ENCODE results near the gene CFAP74.

Gene CFAP74

DNA sequence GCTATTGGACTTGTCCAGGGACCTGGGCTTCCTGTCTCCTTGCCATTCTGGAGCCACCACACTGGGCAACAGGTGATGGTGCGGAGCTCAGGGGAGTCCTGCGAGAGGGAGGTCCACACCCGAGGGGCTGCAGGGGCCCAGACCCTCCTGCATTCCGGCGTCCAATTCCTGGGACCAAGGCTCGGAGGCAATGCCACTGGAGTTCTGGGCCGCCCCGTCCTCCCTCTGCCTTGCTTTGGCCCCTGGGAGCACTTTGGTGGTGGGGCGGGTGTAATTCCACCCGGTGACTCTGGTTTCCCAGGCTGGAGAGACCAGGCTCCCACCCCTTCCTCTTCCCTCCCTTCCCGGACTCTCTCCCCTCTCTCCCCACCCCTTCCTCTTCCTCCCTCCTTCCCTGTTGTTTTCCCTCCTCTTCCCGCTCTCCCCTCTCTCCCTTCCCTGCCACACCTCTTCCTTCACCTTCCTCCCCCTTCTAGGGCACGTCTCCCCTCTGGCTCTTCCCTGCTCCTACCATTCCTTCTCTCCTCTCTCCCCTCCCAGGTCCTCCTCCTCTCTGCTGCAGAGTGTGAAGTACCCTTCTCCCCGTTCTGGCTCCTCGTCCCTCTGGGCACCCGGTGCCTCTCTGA is 48.6 kb upstream of the CFAP74 start:
- no peak overlapping the region for H3K23ac ChIP-seq (ENCODE audit: low read length)

GRCh38 chr1:2050793-2051682 is 47.5 kb upstream of the CFAP74 start:
- H4K12ac ChIP-seq (ENCODE audit: low read depth, low read length): peak overlapping the region; percentile 79
- H2BK12ac ChIP-seq (ENCODE audit: low read length): no peak overlapping the region
- H3K36me3 ChIP-seq (ENCODE audit: control insufficient read depth in 1 of 2, insufficient read depth in 2 of 2, low read length in 2 of 2): peaks cover 8 to 9% of the 10 kb centered on the region in 2 experiments
- H3K23ac ChIP-seq (ENCODE audit: low read length): no peak overlapping the region
- peaks cover 4% of the 10 kb centered on the region for H3K27me3 ChIP-seq (ENCODE audit: insufficient read depth, low read length)
- no peak overlapping the region for H3K27ac ChIP-seq (ENCODE audit: low read depth, low read length)
- H3K9ac ChIP-seq (ENCODE audit: low read length): peak overlapping the region; percentile 25
- peak; percentile 13 to 50 for DNase-seq
- peaks cover 10% of the 10 kb centered on the region for H3K79me1 ChIP-seq (ENCODE audit: low read length)
- peak overlapping the region; percentile 87 for H3K4me2 ChIP-seq (ENCODE audit: low read length)
- peak overlapping the region; percentile 64 for H4K8ac ChIP-seq (ENCODE audit: low read depth, low read length)
- no CpG with 5 or more reads among the region's 84 CpGs for whole genome bisulfite sequencing (ENCODE audit: extremely low coverage, insufficient coverage, insufficient read length)
- H4K91ac ChIP-seq (ENCODE audit: low read depth, low read length): peak overlapping the region; percentile 83
- H3K4me3 ChIP-seq (ENCODE audit: low read depth, low read length): peak overlapping the region; percentile 96
- H2AK5ac ChIP-seq (ENCODE audit: low read length): peak overlapping the region; percentile 15
- H3K4me1 ChIP-seq (ENCODE audit: control insufficient read depth in 1 of 2, insufficient read depth in 2 of 2, low read length in 2 of 2): peaks cover 18 to 22% of the 10 kb centered on the region in 2 experiments
- H3K14ac ChIP-seq (ENCODE audit: low read length): peak overlapping the region; percentile 88
- peak overlapping the region; percentile 75 for H3K4ac ChIP-seq (ENCODE audit: low read depth, low read length)
- peak overlapping the region; percentile 89 for H3K18ac ChIP-seq (ENCODE audit: low read length)
- H2BK120ac ChIP-seq (ENCODE audit: insufficient read depth, low read length, poor library complexity): peak overlapping the region; percentile 69
- H2BK5ac ChIP-seq (ENCODE audit: low read depth, low read length, poor library complexity): peak overlapping the region; percentile 39
- peaks cover under 1% of the 10 kb centered on the region for H3K9me3 ChIP-seq (ENCODE audit: insufficient read depth, low read depth, low read length)
- H3K79me2 ChIP-seq (ENCODE audit: control insufficient read depth, insufficient read depth, low read length, poor library complexity): peaks cover 17% of the 10 kb centered on the region
- H2AFZ ChIP-seq (ENCODE audit: insufficient read depth, low read length, poor library complexity): peak overlapping the region; percentile 89

More for the DNA sequence above, 48.6 kb upstream of the CFAP74 start:
- Histone ChIP-seq H3K79me2 (ENCODE audit: control insufficient read depth, insufficient read depth, low read length, poor library complexity) (peaks cover 17% of the 10 kb centered on the region), H3K79me1 (ENCODE audit: low read length) (peaks cover 10% of the 10 kb centered on the region), H3K27me3 (ENCODE audit: insufficient read depth, low read length) (peaks cover 4% of the 10 kb centered on the region), H3K4me1 (ENCODE audit: control insufficient read depth in 1 of 2, insufficient read depth in 2 of 2, low read length in 2 of 2) (peaks cover 18 to 22% of the 10 kb centered on the region in 2 experiments), H3K36me3 (ENCODE audit: control insufficient read depth in 1 of 2, insufficient read depth in 2 of 2, low read length in 2 of 2) (peaks cover 16% of the 10 kb centered on the region in 2 experiments), H2BK12ac (ENCODE audit: low read length) (no peak overlapping the region), H3K18ac (ENCODE audit: low read length) (peak overlapping the region; percentile 26), H2AK5ac (ENCODE audit: low read length) (no peak overlapping the region), H3K9ac (ENCODE audit: low read length) (no peak overlapping the region), H3K4me2 (ENCODE audit: low read length) (peak overlapping the region; percentile 87), H2BK120ac (ENCODE audit: insufficient read depth, low read length, poor library complexity) (no peak overlapping the region), H3K9me3 (ENCODE audit: insufficient read depth, low read depth, low read length) (peaks cover 2% of the 10 kb centered on the region), H4K12ac (ENCODE audit: low read depth, low read length) (no peak overlapping the region), H2BK5ac (ENCODE audit: low read depth, low read length, poor library complexity) (no peak overlapping the region), H3K14ac (ENCODE audit: low read length) (peak overlapping the region; percentile 14), H3K27ac (ENCODE audit: low read depth, low read length) (no peak overlapping the region), H2AFZ (ENCODE audit: insufficient read depth, low read length, poor library complexity) (no peak overlapping the region), H3K4me3 (ENCODE audit: low read depth, low read length) (no peak overlapping the region), H3K4ac (ENCODE audit: low read depth, low read length) (peak overlapping the region; percentile 22), H4K8ac (ENCODE audit: low read depth, low read length) (no peak overlapping the region), H4K91ac (ENCODE audit: low read depth, low read length) (no peak overlapping the region)
- WGBS (ENCODE audit: extremely low coverage, insufficient coverage, insufficient read length): no CpG with 5 or more reads among the region's 16 CpGs
- DNase-seq: no peak

- peaks cover 4% of the 10 kb centered on the region for H3K27me3 ChIP-seq (ENCODE audit: insufficient read depth, low read length)
- H2AFZ ChIP-seq (ENCODE audit: insufficient read depth, low read length, poor library complexity): peak overlapping the region; percentile 89
- H3K36me3 ChIP-seq (ENCODE audit: control insufficient read depth in 1 of 2, insufficient read depth in 2 of 2, low read length in 2 of 2): peaks cover 2% of the 10 kb centered on the region in 2 experiments
- no CpG with 5 or more reads among the region's 51 CpGs for WGBS (ENCODE audit: extremely low coverage, insufficient coverage, insufficient read length)
- peaks cover 17% of the 10 kb centered on the region for H3K79me2 ChIP-seq (ENCODE audit: control insufficient read depth, insufficient read depth, low read length, poor library complexity)
- peak overlapping the region; percentile 79 for H4K12ac ChIP-seq (ENCODE audit: low read depth, low read length)
- no peaks in the 10 kb centered on the region for H3K9me3 ChIP-seq (ENCODE audit: insufficient read depth, low read depth, low read length)
- no peak overlapping the region for H3K27ac ChIP-seq (ENCODE audit: low read depth, low read length)
- peaks cover 18 to 22% of the 10 kb centered on the region in 2 experiments for H3K4me1 ChIP-seq (ENCODE audit: control insufficient read depth in 1 of 2, insufficient read depth in 2 of 2, low read length in 2 of 2)
- peak overlapping the region; percentile 69 for H2BK120ac ChIP-seq (ENCODE audit: insufficient read depth, low read length, poor library complexity)
- H4K8ac ChIP-seq (ENCODE audit: low read depth, low read length): peak overlapping the region; percentile 83
- peak overlapping the region; percentile 88 for H3K14ac ChIP-seq (ENCODE audit: low read length)
- H2BK5ac ChIP-seq (ENCODE audit: low read depth, low read length, poor library complexity): peak overlapping the region; percentile 39
- no peak overlapping the region for H2AK5ac ChIP-seq (ENCODE audit: low read length)
- peak overlapping the region; percentile 89 for H3K18ac ChIP-seq (ENCODE audit: low read length)
- H3K4me2 ChIP-seq (ENCODE audit: low read length): peak overlapping the region; percentile 87
- H3K9ac ChIP-seq (ENCODE audit: low read length): no peak overlapping the region
- H3K4me3 ChIP-seq (ENCODE audit: low read depth, low read length): peak overlapping the region; percentile 96
- H3K79me1 ChIP-seq (ENCODE audit: low read length): peaks cover 10% of the 10 kb centered on the region
- peak overlapping the region; percentile 83 for H4K91ac ChIP-seq (ENCODE audit: low read depth, low read length)
- no peak overlapping the region for H3K23ac ChIP-seq (ENCODE audit: low read length)
- peak overlapping the region; percentile 75 for H3K4ac ChIP-seq (ENCODE audit: low read depth, low read length)
- peak in 1 of 2 donors; percentile 30 for DNase-seq
- no peak overlapping the region for H2BK12ac ChIP-seq (ENCODE audit: low read length)
Observed at GRCh38 chr1:2050461-2050792, 46.8 kb upstream of the CFAP74 start.

- Histone ChIP-seq H3K79me2 (ENCODE audit: control insufficient read depth, insufficient read depth, low read length, poor library complexity) (peaks cover 17% of the 10 kb centered on the region), H3K27ac (ENCODE audit: low read depth, low read length) (peak within 1 kb of the TSS; percentile 50), H3K18ac (ENCODE audit: low read length) (peak within 1 kb of the TSS; percentile 89), H2AK5ac (ENCODE audit: low read length) (peak within 1 kb of the TSS; percentile 15), H2AFZ (ENCODE audit: insufficient read depth, low read length, poor library complexity) (peak within 1 kb of the TSS; percentile 95), H3K23ac (ENCODE audit: low read length) (no peak within 1 kb of the TSS), H3K27me3 (ENCODE audit: insufficient read depth, low read length) (peaks cover 4% of the 10 kb centered on the region), H2BK12ac (ENCODE audit: low read length) (peak within 1 kb of the TSS; percentile 14), H3K4me2 (ENCODE audit: low read length) (peak within 1 kb of the TSS; percentile 87), H2BK120ac (ENCODE audit: insufficient read depth, low read length, poor library complexity) (peak within 1 kb of the TSS; percentile 69), H3K9me3 (ENCODE audit: insufficient read depth, low read depth, low read length) (no peaks in the 10 kb centered on the region), H3K9ac (ENCODE audit: low read length) (peak within 1 kb of the TSS; percentile 79), H3K36me3 (ENCODE audit: control insufficient read depth in 1 of 2, insufficient read depth in 2 of 2, low read length in 2 of 2) (no peaks in the 10 kb centered on the region), H4K8ac (ENCODE audit: low read depth, low read length) (peak within 1 kb of the TSS; percentile 83), H3K4me3 (ENCODE audit: low read depth, low read length) (peak within 1 kb of the TSS; percentile 96), H3K79me1 (ENCODE audit: low read length) (peaks cover 10% of the 10 kb centered on the region), H4K12ac (ENCODE audit: low read depth, low read length) (peak within 1 kb of the TSS; percentile 79), H4K91ac (ENCODE audit: low read depth, low read length) (peak within 1 kb of the TSS; percentile 83), H3K4ac (ENCODE audit: low read depth, low read length) (peak within 1 kb of the TSS; percentile 75), H3K4me1 (ENCODE audit: control insufficient read depth in 1 of 2, insufficient read depth in 2 of 2, low read length in 2 of 2) (peaks cover 20 to 22% of the 10 kb centered on the region in 2 experiments), H2BK5ac (ENCODE audit: low read depth, low read length, poor library complexity) (peak within 1 kb of the TSS; percentile 59), H3K14ac (ENCODE audit: low read length) (peak within 1 kb of the TSS; percentile 88)
- peak; percentile 94 to 95 for DNase-seq
- no CpG with 5 or more reads among the region's 83 CpGs for WGBS (ENCODE audit: extremely low coverage, insufficient coverage, insufficient read length)
Observed at GRCh38 chr1:2049718-2050431, 46.3 kb upstream of the CFAP74 start, which contains the start of gene PRKCZ. TSS of gene PRKCZ (plus strand) at chr1:2050411. CDS start at chr1:2050631, 220 bp downstream.

Measured in trophoblast cell (in vitro differentiated cells and primary cell).